22Rv1 (cell line): Measurements from ENCODE around the gene WBP2.
A peak's percentile ranks its signal among the peaks of the same experiment; 100 is the strongest.

Experiments
- H3K27ac ChIP-seq: fragments of 450-650 bp; 2 replicates; pipeline ENCODE4 v1.5.1; 2017
- CTCF ChIP-seq: fragments of 450-650 bp; IDR thresholded peaks from 2 replicates; pipeline ENCODE4 v1.5.1; 2017; ENCODE audit warnings: mild to moderate bottlenecking
- ZFX ChIP-seq: fragments of 450-650 bp; IDR thresholded peaks from 2 replicates; pipeline ENCODE4 v1.6.1; 2017; ENCODE audit warnings: antibody characterized with exemption, borderline replicate concordance

WBP2 gene

GRCh38 chr17:75808905-75809621, 46.1 kb downstream of the WBP2 start:
- no peak overlapping the region for H3K27ac ChIP-seq
- TF ChIP-seq ZFX = no peak
- no peak for TF ChIP-seq CTCF

GRCh38 chr17:75808549-75808904, 46.6 kb downstream of the WBP2 start:
- H3K27ac ChIP-seq = 0 out of 2 replicates have a peak overlapping the region, but pooled peaks have one; percentile 20
- TF ChIP-seq ZFX = no peak
- no peak for TF ChIP-seq CTCF

GRCh38 chr17:75807861-75808260, 47.3 kb downstream of the WBP2 start:
- no peak for TF ChIP-seq CTCF
- no peak for TF ChIP-seq ZFX
- H3K27ac ChIP-seq = 0 out of 2 replicates have a peak overlapping the region, but pooled peaks have one; percentile 20

- TF ChIP-seq CTCF = no peak
- TF ChIP-seq ZFX = no peak
- H3K27ac ChIP-seq = no peak overlapping the region
These were observed 48.2 kb downstream of the WBP2 start for GRCh38 chr17:75806822-75807500.

GRCh38 chr17:75803883-75804282, 51.3 kb downstream of the WBP2 start:
- H3K27ac ChIP-seq = no peak overlapping the region
- no peak for TF ChIP-seq ZFX
- TF ChIP-seq CTCF = no peak

GRCh38 chr17:75799402-75799801, 55.7 kb downstream of the WBP2 start:
- H3K27ac ChIP-seq = no peak overlapping the region
- TF ChIP-seq ZFX (no peak), CTCF (no peak)

GRCh38 chr17:75795820-75796607, 59.1 kb downstream of the WBP2 start:
- no peak overlapping the region for H3K27ac ChIP-seq
- no peak for TF ChIP-seq ZFX
- no peak for TF ChIP-seq CTCF
